HG03280 (cell line): Measurements from ENCODE around the gene SSR4.
"Not testable (repeated sequence)": the region's sequence is repeated elsewhere in the genome, so short reads cannot be mapped to it uniquely, and the experiment has no call there.

Experiments used
- ATAC-seq: cut with Tn5 transposase; IDR thresholded peaks from one replicate; pipeline ENCODE4 v1.9.1; 2021; ENCODE audit warnings: mild to moderate bottlenecking, moderate library complexity; ENCODE audit not compliant: unreplicated experiment

The SSR4 gene

DNA sequence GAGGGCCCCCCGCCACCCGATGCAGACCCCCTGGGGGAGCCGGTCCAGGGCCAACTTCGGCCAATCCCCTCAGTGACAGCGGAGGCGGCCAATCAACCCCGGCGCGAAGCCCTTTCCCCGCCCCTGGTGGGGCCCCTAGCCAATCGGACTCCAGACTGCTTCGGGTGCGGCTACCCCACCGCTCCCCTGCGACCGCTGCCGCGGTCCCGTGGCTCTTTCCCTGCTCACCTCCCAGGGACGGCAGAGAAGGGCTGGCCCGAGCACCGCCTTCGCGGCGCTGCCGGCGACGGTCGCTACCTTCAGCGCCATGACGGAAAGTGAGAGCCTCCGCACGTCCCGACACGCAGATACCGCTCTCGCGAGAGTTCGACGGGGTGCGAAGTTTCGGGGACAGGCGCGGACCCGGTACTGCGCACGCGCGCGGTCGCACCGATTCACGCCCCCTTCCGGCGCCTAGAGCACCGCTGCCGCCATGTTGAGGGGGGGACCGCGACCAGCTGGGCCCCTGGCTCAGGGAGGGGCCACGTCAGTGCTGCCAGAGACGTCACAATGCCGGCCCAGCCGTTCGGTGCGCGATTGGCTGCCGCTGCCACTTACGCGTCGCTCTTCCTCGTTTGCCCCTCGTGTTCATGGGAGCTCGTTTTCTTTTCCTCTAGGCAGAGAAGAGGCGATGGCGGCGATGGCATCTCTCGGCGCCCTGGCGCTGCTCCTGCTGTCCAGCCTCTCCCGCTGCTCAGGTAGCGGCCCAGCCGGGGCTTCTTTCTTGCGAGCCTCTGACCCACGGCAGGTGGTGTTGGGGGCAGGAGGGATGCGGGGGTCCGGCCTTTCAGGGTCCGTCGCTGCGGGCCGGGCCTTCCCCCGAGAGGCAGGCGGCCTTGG, at the start of gene SSR4, which contains the start of gene IDH3G:
SSR4 (plus strand) TSS at position 651 of the 879 bp plus-strand sequence; CDS start at position 671, 20 bp downstream.
IDH3G (minus strand) TSS at position 358 of the 879 bp plus-strand sequence; CDS start at position 309, 49 bp downstream.
- peak; percentile 88 for ATAC-seq

DNA sequence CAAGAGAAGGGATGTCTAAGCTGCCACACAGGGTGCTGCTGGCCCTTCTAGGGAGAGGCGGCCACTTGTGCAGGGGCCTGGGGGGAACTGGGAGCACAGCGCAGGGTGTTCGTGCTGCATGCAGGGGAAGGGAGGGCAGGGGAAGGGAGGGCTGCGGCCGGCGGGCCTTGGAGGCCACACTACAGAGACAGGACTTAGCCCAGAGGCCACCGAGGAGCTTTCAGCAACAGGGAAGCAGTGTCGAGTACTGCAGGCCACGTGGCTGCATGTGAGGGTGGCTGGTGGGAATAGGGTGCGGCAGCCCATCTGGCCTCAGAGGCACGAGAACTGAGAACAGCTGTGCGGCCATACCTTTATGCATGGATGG, 49.4 kb upstream of the SSR4 start:
- ATAC-seq: not testable (repeated sequence)

DNA sequence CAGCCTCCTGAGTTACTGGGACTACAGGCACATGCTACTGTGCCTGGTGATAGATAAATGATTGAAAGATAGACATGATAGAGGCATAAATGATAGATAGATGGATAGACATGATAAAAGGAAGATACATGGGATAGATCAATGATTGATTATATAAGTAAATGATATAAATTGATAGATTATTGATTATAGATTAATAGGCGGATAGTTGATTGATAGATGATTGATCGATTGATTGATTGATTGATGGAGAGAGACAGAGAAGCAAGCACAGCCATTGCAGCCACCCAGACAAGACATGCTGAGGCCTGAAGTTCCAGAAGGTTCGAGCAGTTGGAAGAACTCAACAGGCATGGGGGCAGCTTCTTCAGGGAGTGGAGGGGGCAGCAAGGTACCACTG, 48.1 kb upstream of the SSR4 start:
- ATAC-seq: no peak

DNA sequence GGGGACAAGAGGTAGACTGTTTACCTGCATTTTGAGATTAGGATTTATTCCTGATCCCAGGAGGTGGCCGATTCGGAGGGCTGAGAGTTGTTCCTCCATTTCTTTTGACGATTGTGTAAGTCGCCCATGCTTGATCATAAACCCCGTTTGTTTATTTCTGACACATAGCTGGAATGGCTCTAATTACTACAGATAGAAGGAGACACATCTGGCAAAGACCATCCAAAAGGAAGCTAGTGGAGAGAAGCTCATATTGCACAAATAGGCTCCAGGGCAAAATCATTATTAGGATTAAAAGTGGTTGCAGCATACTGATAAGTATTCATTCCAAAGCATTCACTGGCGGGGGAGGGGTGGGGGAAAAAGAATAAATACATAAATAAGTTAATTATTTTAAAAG, 47.5 kb upstream of the SSR4 start:
- ATAC-seq: not testable (repeated sequence)

DNA sequence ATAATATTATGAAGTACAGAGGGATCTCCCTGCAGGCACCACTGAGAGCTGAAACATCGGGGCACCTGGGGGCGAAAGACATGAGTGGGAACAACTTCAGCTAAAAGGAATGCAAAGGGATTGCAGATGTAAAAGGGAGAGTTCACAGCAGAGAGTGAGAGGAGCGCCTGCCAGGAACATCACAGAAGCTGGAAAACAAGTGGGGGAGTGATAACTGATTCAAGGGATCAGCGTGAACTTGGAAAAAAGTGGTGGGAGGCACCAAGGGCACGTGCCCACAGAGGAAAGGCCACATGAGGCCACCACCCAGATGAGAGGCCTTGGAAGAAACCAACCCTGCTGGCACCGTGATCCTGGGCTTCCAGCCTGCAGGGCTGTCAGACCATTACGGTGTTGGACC, 45.5 kb upstream of the SSR4 start:
- ATAC-seq: not testable (repeated sequence)

DNA sequence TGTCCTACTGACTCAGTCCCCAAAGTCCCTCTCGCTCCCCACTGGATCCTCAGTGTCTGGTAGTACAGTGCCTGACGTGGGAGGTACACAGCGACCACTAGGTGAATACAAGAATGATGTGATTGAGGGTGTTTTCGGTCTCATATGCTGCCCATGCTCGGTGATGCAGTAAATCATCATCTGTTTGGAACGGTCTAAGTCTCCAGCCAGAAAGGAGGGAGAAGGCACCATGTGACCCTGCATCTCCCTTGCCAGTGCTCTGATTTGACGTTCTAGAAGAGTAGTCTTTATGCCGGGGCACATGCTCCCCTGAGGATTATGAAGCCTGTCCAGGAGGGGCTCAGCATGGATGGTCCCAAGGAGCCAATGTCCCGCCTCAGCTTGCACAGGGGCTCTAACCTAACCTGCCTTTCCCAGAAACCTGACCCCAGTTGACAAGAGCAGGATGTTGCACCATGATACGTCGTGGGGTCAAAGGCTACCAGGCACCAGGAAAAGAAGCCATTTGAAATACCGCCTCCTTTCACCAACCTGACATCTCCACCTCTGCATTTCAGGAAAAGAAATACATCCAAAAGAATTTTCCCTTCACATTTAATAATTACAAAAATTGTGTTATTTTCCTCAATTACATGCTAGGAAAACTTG, 44.2 kb upstream of the SSR4 start:
- ATAC-seq: no peak

DNA sequence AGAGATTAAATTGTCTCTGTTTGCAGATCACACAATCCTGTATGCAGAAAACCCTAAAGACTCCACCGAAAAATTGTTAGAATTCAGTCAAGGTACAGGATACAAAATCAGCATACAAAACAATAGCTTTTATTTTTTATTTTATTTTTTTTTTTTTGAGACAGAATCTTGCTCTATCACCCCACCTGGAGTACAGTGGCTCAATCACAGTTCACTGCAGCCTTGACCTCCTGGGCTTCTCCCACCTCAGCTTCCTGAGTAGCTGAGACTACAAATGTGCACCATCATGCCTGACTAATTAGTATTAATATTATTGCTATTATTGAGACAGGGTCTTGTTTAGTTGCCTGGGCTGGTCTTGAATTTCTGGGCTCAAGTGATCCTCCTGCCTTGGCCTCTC, 39.3 kb upstream of the SSR4 start:
- ATAC-seq: no peak

DNA sequence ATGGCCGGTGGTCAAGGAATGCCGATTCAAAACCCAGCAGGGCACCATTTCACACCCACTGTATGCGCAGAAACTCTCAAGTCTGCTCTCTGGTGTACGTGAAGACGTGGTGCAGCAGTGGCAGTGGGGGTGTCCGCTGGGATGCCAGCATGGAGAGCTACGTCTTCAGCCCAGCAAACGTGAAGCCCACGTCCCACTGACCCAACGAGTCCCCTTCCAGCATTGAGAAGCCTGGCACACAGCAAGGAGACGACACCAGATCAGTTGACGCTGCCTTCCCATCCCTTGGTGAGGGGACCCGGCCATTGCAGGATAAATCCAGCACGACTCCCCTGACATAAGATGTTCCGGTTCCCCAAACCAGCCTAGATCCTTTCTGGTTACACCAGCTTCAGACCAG, 32.6 kb upstream of the SSR4 start:
- ATAC-seq: no peak

DNA sequence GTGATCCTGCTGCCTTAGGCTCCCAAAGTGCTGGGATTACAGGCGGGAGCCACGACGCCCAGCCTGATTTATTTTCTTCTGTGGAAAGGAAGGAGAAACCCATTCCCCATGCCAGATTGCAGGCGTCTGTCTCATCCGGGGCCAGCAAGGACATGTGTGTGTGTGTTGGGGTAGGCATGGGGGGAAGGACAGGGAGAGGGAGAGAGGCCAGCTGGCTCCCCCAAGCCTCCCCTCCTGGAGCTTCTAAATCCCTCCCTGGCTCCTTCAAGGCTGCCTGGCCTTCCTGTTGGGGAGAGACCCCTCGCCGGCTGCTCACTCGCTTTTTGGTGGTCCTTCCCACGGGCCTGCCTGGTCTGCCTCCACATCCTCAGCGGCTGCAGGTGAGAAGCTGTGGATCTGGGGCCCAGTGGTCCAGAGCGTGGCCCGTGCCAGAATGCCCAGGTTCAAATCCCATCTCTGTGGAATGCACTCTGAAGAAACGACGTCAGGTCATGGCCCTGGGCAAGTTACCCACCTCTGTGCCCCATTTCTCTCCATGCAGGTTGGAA, 31.8 kb upstream of the SSR4 start:
- ATAC-seq: no peak

DNA sequence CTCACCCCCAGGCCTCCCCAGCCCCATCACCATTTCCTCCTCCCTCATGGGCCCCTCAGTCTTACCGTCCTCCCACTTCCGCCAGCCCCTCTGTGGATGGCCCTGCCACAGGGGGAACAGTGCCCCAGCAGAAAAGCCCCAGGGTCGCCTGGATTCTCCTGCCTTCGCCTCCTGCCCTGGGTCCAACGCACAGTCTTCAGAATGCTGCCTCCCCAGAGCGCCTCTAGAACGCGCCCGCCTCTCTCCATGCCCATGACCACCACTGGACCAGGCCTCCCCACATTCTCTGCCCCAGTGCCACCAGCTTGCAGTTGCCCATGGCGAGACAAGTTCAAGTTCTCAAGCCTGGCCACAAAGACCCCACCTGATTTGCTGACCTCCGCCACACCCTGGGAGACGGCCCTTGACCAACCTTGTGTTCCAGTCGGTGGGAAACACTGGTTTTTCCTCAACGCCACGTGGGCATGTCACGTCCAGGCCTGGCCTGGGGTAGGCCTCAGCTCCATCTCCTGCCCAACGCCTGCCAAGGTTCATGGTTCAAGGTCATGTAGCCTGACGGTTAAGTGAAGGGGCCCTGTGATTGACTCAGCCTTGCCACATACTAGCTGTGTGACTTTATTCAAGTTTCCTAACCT, 31.1 kb upstream of the SSR4 start:
- no peak for ATAC-seq

DNA sequence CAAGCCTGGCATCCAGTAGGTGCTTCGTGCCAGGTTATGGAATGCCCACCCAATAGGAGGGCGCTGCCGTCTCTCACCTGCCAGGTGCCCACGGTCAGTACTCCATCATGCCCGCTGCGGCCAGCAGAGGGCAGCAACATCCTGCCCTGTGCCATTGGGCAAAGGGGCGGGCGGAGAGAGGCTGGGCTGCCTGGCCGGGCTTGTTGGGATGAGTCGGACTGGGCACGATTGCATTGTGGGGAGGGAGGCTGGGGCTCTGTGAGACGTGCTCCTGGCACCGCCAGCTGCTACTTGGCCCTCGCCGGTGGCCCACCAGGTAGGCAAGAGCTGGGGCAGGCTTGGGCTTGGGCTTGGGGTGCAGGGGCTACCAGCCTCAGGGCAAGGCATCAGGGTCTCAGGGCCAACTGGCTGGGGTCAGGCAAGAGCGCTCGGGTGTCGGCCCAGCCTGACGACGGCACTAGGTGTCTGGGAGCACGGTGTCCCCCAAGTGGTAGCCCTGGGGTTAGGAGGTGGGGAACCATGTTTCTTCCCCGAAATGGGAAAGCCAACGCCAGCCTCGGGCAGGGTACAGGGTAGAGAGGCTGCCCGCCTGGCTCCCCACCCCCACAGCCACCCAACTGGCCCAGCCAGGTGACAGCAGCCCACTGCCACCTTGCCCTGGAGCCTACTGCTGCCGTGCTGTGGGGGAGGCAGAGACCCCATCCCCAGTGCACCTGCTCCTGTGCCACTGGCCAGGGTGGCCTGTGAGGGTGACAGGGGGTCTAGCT, 30.3 kb upstream of the SSR4 start, which contains the start of gene PLXNB3:
PLXNB3 (plus strand) TSS at position 261 of the 767 bp plus-strand sequence. CDS start 1,287 bp downstream, outside the sequence.
- peak; percentile 58 for ATAC-seq

DNA sequence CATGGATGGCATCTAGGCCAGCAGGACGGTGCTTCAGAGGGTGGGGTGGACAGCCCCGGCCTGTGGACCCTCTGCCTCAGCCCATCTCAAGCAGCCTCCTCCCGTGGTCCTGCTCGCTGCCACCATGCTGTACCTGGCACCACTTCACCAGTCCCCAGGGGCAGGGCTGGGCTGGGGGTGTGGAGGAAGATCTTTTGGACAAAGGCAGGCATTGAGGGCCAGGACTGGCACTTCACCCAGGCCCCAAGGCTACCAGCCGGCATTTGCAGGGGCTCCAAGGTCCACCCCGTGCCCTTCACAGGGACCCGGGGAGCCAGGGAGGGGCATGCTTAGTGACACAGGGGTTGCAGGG, 29.7 kb upstream of the SSR4 start:
- no peak for ATAC-seq

DNA sequence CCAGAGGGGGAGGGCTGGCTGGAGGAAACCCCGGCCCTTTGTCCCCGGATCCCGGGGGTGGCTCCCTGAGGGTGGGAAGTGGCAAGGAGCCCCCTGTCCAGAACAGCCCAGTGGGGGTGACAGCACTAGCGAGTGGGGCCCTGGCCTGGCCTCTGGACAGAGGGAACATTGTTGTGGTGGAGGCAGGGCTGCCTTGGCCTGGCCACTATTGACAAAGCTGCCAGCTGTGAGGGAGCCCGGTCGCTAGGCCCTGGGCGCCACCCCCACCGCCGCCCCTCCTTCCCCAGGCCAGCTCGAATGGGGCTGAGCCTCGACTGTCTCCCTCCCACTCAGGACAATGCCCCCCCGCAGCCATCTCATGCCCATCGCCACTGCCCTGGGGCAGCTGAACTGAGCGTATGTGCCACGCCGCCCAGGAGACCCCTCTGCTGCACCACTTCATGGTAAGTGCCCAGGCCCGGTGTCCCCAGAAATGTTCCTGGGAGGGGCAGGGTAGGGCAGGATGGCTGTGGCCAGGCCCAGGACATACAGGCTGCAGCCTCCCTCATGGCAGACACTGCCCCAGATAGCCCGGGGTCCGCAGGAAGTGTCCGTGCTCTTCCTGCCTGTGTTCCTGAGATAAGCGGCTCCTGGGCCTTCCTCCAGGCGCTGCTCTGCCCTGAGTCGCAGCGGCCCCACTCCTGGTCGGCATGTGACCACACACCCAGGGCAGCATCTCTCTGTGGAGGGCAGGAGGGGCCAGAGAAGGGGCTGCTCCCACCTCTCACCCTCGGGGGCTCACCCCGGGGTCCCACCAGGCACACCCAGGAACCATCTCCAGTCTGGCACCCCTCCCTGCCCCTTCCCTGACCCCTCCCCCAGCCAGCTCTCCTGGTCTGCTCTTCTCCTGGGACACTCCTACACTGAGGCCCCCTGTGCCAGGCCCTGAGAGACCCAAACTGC, 29.1 kb upstream of the SSR4 start:
- ATAC-seq: no peak

DNA sequence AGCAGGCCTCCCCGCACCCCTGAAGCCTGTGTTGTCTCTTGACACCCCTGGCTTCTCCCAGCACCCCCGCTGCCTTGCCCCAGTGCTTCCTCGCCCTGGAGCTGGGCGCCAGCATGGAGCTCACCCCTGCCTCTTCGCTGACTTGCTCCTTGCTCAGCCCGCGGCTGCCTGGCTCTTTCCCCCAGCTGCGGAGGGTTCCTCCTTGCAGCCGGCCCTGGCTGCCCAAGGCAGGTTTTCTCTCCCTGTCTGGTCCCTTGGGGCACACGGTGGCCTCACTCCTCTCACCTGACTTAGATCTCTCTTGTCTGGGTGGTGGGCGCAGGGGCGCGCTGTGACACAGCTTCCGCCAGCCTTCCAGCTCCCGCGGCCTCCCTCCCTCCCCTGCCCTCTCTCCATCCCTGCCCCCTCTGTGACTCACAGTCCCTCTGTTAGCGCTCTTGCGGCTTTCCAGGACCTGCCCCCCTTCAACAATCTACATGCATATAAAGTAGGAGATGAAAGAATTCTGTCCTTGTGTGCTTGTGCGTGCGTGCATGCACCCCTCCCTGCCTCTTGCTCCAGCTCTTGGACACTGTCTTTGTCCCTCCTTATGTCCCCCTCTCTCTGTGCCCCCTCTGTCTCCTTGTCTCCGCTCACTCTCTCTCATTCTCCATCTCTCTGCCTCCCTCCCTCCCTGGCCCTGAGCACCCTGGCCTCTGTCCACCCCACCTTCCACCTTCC, 28.2 kb upstream of the SSR4 start:
- no peak for ATAC-seq

DNA sequence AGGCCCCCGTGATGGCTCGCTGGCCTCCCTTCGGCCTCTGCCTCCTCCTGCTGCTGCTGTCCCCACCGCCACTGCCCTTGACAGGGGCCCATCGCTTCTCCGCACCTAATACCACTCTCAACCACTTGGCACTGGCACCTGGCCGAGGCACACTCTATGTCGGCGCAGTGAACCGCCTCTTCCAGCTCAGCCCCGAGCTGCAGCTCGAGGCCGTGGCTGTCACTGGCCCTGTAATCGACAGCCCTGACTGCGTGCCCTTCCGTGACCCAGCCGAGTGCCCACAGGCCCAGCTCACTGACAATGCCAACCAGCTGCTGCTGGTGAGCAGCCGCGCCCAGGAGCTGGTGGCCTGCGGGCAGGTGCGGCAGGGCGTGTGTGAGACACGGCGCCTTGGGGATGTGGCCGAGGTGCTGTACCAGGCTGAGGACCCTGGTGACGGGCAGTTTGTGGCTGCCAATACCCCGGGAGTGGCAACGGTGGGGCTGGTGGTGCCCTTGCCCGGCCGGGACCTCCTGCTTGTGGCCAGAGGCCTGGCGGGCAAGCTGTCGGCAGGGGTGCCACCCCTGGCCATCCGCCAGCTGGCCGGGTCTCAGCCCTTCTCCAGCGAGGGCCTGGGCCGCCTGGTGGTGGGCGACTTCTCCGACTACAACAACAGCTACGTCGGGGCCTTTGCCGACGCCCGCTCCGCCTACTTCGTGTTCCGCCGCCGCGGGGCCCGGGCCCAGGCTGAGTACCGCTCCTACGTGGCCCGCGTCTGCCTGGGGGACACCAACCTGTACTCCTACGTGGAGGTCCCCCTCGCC, 27.4 kb upstream of the SSR4 start:
- ATAC-seq: no peak

DNA sequence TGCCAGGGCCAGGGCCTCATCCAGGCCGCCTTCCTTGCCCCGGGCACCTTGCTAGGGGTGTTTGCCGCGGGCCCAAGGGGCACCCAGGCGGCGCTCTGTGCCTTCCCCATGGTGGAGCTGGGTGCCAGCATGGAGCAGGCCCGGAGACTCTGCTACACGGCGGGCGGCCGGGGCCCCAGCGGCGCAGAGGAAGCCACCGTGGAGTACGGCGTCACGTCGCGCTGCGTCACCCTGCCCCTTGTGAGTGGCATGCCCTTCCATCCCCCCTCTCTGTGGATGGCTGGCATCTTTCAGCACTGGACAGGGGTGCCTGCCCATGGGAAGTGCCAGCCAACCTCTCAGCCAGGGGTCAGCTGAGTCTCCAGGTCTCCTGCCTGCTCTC, 26.8 kb upstream of the SSR4 start:
- no peak for ATAC-seq

DNA sequence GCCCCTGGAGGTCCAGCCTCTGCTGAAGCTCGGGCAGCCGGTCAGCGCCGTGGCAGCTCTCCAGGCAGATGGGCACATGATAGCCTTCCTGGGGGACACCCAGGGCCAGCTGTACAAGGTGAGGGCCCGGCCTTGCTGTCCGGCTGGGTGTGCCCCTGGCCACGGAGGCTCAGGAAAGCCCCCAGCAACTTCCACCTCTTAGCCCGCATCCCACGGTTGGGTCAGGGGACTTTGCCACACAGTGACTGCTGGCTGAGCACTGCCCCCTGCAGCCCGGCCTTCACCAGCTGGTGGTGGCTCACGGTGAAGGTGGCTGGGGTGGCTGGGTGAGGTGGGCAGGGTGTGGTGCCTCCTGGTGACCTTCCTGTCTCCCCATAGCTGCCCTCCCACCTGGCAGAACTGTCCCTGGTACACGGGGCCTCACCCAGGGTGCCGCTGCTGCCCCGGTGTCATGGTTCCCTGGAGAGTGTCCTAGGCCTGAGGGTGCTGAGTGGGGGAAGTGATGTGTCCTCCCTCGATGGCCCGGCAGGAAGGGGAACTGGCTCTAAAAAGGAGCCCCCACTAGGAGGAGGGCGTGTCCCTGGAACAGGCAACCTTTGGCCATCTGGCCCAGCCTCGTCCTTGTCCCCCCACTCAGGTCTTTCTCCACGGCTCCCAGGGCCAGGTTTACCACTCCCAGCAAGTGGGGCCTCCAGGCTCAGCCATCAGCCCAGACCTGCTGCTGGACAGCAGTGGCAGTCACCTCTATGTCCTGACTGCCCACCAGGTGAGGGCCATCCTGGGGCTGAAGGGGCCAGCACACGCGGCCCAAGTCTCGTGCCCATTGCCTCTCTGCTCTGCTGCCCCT, 25.9 kb upstream of the SSR4 start:
- ATAC-seq: no peak
